GM18868 (cell line): Measurements from ENCODE around the gene NBAS.
"Not testable (repeated sequence)": the region's sequence is repeated elsewhere in the genome, so short reads cannot be mapped to it uniquely, and the experiment has no call there.

Experiments
- ATAC-seq: cut with Tn5 transposase; IDR thresholded peaks from one replicate; pipeline ENCODE4 v1.9.1; 2021; ENCODE audit warnings: mild to moderate bottlenecking, moderate library complexity; ENCODE audit not compliant: unreplicated experiment

The NBAS gene

GRCh38 chr2:15533860-15534480, 27.2 kb downstream of the NBAS start:
- ATAC-seq: no peak

DNA sequence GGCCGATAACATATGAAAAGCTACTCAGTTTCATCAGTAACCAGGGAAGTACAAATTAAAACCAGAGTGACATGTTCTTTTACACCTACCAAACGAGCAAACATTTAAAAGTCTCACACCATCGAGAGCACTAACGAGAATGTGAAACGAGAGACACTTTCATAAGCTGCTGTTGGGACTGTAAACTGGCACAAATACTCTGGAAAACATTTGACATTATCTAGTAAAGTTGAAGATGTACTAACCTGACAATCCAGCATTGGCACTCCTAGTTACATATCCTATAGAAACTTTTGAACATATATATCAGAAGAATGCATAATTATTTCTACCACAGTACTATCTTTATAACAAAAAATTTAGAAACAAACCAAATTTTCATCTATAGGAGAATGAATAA, 28.1 kb downstream of the NBAS start:
- ATAC-seq: no peak

GRCh38 chr2:15531095-15531854, 29.9 kb downstream of the NBAS start:
- ATAC-seq: no peak

- ATAC-seq: no peak
Measured at GRCh38 chr2:15527074-15527739, 33.9 kb downstream of the NBAS start.

DNA sequence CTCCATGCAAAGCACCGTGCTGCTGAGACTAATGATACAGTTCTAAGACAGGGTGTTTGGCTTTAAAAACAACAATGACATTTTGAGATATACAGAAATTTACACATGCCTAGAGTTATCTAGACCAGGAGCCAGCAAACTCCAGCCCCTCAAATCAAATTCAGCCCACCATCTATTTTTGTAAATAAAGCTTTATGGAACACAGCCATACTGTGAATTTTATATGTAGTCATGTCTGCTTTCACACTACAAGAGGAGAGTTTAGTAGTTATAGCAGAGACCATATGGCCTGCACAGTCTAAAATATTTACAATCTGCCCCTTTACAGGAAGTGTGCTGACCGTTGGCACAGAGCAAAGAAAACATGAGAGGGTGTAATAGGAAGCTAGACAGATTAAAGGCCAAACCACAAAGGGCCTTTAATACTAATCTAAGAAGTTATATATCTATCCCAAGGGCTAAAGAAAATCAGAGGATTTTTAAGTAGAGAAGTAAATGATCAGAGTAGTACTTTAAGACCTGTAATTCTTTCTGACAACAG, 39.4 kb downstream of the NBAS start:
- no peak for ATAC-seq

DNA sequence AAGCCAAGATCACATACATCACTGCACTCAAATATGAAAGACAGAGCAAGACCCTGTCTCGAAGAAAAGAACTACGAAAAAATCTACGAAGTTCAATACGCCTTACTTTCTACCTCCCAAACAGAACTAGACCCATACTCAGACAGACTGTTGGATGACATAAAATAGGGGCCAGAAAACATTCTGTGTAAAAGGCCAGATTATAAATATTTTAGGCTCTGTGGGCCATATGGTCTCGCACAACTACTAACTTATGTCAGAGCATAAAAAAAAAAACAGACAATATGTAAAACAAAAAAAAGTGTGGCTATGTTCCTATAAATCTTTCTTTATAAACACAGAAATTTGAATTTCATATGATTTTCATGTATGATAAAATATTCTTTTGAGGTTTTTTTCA, 40.8 kb downstream of the NBAS start:
- no peak for ATAC-seq

DNA sequence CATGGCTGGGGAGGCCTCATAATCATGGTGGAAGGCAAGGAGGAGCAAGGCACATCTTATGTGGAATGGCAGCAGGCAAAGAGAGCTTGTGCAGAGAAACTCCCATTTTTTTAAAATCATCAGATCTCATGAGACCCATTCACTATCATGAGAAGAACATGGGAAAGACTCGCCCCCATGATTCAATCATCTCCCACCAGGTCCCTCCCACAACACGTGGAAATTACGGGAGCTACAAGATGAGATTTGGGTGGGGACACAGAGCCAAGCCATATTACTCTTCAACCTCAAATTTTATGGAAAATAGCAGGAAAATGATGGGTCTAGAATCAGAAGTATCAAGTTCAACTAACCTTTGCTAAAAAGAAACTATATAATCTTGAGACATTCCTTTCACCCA, 42.4 kb downstream of the NBAS start:
- not testable (repeated sequence) for ATAC-seq

- no peak for ATAC-seq
Measured at GRCh38 chr2:15517793-15518192, 43.3 kb downstream of the NBAS start.

DNA sequence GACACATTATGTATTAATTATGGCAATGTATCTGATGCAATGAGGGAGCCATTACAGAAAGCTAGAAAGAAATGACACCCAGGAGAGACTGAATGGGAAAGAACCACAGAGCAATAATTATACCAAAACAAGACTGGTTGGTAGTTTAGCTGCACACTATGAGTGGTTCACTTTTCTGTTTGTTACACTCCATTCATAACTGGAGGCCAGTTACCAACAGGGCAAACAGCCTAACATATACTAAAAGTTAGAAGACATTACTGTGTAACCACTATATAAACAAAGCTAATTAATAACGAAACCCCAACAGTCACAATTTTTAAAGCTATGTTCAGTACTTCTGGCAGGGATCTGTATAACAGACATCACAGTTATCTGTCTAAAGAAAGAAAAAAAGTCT, 49.4 kb downstream of the NBAS start:
- peak; percentile 82 for ATAC-seq

GRCh38 chr2:15510552-15510951, 50.6 kb downstream of the NBAS start:
- no peak for ATAC-seq

GRCh38 chr2:15510131-15510530, 51.0 kb downstream of the NBAS start:
- no peak for ATAC-seq

GRCh38 chr2:15507697-15508096, 53.4 kb downstream of the NBAS start:
- no peak for ATAC-seq

GRCh38 chr2:15507061-15507460, 54.1 kb downstream of the NBAS start:
- ATAC-seq: no peak

DNA sequence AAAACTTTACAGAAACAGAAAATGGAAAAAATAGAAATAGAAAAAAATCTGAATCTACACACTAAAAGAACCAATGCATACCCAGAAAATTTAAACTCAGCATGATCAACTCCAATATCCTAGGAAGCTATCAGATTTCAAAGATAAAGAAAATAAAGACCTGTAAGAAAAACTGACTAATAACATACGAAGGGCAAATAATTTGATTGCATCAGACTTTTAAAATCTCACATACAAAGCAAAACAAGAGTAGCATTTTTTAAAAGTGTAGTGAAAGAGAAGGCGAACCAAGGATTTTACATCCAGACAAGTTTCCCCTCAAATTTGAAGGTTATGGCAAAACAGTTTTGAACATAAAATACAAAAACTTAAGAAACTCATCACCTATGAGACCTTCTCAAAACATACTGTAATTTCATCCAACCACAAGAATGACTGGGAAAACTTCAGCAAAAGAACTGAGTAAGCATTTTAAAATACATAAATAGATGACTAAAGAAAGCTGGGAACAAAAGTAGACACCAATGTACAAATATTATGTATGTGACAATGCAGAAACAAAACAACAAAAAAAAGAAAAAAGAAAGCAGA, 54.8 kb downstream of the NBAS start:
- ATAC-seq: no peak

DNA sequence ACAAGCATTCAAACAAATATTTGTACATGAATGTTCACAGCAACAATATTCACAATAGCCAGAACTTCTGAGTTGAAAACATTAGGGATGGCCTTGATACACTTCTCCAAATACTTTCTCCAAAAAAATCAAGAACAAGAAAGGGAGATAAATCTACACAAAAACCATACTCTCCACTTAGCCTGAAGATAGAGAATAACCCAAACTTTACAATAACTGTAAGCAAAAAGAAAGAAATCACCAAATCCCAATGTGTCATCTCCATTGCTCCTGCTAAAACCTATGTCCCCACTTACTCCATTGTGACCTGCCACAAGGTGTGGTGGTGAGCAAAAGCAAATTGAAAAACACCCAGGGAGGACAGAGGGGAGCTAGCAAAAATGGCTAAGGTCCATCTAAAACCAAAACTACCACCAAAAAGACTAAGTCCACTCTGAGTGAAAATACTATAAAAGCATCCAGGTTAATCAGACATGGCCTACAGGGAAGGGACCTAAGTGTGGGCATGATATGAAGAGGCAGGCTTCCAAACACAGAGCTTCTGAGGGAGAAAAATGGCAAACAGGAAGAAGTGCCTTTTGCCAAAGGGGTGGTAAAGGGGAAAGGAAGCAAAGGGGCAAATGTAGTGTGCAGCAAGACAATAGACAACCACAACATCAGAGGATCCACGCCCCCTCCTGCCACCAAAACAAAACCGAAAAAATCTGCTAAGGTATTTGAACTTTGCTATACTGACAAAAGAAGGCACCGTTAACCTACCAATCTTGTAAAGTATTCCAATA, 56.1 kb downstream of the NBAS start:
- no peak for ATAC-seq

- ATAC-seq: not testable (repeated sequence)
Measured at GRCh38 chr2:15499251-15499650, 61.9 kb downstream of the NBAS start.

GRCh38 chr2:15498554-15498953, 62.6 kb downstream of the NBAS start:
- no peak for ATAC-seq

DNA sequence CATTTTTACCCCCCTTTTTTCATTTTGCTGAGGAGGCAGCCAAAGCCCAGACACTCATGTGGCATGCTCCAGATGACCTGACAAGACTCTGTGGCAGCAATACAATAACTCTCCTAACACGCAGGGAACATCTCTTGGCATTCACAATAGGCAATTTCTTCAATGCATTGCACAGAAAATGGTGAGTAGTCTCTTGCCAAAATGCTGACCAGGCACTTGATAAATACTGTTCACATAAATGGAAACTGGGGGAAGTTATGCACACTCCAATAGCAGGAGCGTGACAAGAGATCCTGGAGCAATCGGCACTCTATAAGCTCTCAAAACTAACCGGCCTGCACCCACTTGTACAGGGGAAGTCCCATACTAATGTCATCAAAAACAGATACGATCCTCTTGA, 66.3 kb downstream of the NBAS start:
- no peak for ATAC-seq

DNA sequence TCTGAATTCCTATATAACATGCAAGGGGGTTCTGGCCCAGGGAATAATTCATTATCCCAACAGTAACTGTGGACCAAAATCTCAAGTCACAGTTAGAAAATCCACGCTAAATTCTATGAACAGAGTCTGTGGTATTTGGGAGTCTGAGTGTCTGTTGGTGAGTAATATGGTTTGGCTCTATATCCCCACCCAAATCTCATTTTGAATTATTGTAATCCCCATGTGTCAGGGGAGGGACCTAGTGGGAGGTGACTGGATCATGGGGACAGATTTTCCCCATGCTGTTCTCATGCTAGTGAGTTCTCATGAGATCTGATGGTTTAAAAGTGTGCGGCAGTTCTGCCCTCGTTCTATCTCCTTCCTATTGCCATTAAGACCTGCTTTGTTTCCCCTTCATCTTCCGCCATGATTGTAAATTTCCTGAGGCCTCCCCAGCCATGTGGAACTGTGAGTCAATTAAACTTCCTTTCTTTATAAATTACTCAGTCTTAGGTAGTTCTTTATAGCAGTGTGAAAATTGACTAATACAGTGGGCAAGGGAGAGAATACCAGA, 68.3 kb downstream of the NBAS start:
- no peak for ATAC-seq

DNA sequence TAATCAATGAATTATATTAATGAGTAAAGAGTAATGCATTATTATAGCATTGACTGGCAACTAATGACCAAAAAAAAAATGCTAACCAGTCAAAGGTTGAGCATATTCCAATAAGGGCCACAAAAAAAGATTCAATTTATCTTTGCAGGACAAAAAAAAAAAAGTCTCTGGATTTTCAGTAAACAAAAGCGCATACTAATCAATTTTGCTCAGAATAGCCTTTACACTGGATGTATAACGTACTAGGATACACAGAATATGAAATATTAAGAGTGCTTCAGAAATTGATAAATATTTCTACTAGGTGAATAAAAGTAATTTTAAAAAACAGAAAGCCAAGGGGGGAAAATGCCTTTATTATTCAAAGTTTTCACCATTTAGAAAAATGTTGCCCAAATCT, 74.4 kb downstream of the NBAS start:
- ATAC-seq: no peak
